Choroid plexus epithelial cell (primary cell): ENCODE data around the gene FFAR1.
"Not testable (repeated sequence)": the region's sequence is repeated elsewhere in the genome, so short reads cannot be mapped to it uniquely, and the experiment has no call there.

Experiments used
- DNase-seq: peaks from one replicate; pipeline ENCODE4 v3.0.0-alpha.2; 2010; ENCODE audit warnings: low read depth
- H3K4me3 ChIP-seq: 2 replicates; pipeline ENCODE4 v1.5.1; 2011; ENCODE audit warnings: low read depth, mild to moderate bottlenecking, control low read depth, low read length, moderate library complexity
- TF ChIP-seq, protein P1 (sequence below): conservative IDR thresholded peaks from 2 replicates; pipeline ENCODE4 v1.5.1; 2011; ENCODE audit warnings: low read depth, mild to moderate bottlenecking, control low read depth, inconsistent platforms, low read length, moderate library complexity

The FFAR1 gene

GRCh38 chr19:35352448-35353304 lies 5.0 kb downstream of the FFAR1 start:
- TF ChIP-seq, protein P1, sequence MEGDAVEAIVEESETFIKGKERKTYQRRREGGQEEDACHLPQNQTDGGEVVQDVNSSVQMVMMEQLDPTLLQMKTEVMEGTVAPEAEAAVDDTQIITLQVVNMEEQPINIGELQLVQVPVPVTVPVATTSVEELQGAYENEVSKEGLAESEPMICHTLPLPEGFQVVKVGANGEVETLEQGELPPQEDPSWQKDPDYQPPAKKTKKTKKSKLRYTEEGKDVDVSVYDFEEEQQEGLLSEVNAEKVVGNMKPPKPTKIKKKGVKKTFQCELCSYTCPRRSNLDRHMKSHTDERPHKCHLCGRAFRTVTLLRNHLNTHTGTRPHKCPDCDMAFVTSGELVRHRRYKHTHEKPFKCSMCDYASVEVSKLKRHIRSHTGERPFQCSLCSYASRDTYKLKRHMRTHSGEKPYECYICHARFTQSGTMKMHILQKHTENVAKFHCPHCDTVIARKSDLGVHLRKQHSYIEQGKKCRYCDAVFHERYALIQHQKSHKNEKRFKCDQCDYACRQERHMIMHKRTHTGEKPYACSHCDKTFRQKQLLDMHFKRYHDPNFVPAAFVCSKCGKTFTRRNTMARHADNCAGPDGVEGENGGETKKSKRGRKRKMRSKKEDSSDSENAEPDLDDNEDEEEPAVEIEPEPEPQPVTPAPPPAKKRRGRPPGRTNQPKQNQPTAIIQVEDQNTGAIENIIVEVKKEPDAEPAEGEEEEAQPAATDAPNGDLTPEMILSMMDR: peak; percentile 92
- H3K4me3 ChIP-seq: no peak overlapping the region
- peak; percentile 91 for DNase-seq

- H3K4me3 ChIP-seq: no peak overlapping the region
- TF ChIP-seq, protein P1: peak; percentile 50
- peak; percentile 96 for DNase-seq
Observed at GRCh38 chr19:35353635-35354034, 5.9 kb downstream of the FFAR1 start.

DNA sequence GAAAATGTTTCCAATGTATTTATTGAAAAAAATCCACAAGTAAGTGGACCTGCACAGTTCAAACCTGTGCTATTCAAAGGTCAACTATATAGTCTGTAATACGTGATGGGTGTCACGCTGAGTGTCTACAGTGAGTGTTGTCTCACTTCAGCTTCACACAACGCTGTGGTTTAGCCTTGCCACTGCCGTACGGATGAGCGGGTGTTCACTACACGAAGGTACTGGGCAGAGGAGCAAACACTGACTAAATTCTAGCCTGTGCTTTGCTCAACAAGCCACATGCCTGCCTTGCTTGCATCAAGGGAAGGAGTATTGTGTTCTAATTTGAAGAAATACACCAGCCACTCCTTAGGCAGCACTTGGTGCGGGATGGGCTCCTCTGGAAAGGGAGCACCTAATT lies 7.2 kb downstream of the FFAR1 start:
- H3K4me3 ChIP-seq: no peak overlapping the region
- no peak for DNase-seq
- TF ChIP-seq, protein P1: no peak

DNA sequence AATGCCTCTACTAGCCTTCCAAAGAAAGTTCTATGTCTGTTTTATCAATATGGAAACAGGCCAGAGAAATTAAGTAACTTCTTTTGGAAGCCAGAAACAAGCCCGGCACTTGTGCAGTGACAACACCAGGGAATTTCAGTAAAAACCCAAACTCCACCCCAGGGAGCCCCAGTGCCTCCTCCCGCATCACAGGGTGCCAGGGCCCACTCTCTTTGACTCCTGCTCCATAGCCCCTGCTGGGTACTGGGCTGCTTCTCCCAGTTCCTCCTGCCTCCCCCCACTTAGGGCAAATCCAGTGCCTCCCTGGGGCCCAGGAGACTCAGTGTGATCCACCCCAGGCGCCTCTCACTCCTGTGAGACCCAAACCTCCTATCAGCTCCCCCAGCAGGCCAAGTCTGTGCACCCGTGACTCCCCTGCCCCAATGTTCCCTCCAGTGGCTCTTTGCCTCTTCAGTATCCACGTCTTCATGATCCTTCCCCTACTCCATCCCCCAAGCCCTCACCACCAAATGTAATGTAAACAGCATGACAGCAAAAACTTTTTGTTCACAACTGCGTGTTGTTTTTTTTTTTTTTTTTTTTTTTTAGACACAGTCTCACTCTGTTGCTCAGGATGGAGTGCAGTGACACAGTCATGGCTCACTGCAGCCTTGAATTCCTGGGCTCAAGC lies 8.2 kb downstream of the FFAR1 start:
- TF ChIP-seq, protein P1: no peak
- no peak overlapping the region for H3K4me3 ChIP-seq
- peak; percentile 76 for DNase-seq

DNA sequence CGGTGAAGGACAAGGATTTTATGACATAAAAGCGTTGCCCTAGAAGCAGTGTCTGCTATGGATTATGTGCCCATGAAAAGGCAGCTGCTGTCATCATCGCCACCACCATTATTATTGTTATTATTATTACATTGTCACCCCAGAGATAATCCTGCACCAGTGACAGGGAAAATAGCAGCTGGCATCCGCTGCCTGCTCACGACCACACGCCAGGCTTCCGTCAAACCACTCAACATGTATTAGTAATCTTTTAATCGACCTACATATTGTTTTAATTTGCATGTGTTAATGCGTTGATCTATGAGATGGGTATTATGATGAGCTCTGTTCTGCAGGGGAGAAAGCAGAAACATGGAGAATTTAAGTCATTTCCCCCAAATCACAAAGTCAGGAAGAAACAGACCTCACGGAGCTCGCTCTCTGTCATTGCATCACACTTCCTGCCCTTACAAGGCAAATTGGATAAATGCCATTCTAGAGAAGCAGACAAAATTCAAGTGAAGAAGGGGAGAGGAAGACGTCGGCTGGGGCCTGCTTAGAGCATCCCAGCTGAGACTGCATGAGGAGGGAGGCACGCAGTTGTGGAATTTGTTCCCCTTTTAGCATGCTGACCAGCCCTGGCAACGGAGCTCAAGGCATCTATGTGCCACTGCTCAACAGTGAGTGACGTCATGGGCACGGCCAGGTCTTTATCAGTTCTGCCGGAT lies 10.3 kb downstream of the FFAR1 start, which contains the start of gene FFAR3:
Gene FFAR3 (plus strand): TSS at position 594 of the 707 bp plus-strand sequence. CDS start 431 bp downstream, outside the sequence.
- TF ChIP-seq, protein P1: no peak
- H3K4me3 ChIP-seq: no peak within 1 kb of the TSS
- peak; percentile 69 for DNase-seq

- H3K4me3 ChIP-seq, DNase-seq: not testable (repeated sequence)
Observed at GRCh38 chr19:35358834-35359233, 11.1 kb downstream of the FFAR1 start.

DNA sequence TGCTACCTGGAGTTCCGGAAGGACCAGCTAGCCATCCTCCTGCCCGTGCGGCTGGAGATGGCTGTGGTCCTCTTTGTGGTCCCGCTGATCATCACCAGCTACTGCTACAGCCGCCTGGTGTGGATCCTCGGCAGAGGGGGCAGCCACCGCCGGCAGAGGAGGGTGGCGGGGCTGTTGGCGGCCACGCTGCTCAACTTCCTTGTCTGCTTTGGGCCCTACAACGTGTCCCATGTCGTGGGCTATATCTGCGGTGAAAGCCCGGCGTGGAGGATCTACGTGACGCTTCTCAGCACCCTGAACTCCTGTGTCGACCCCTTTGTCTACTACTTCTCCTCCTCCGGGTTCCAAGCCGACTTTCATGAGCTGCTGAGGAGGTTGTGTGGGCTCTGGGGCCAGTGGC lies 11.7 kb downstream of the FFAR1 start:
- H3K4me3 ChIP-seq, DNase-seq: not testable (repeated sequence)

GRCh38 chr19:35360081-35360480 lies 12.4 kb downstream of the FFAR1 start:
- DNase-seq, H3K4me3 ChIP-seq: not testable (repeated sequence)
